Measurements from ENCODE around the gene DDX27.

DDX27 gene

GRCh38 chr20:49293122-49293521, 73.9 kb downstream of the DDX27 start:
- no peak for ATAC-seq
